ENCODE results near the gene CCL26. TPM values are rescaled to one million over a fixed set of nuclear protein-coding genes. Genes with fewer than 3 reads are reported as not detected.

Gene CCL26
- total and polyA plus RNA-seq, 9 of the 15 experiments (the other 6 are each of a cell fraction or from before 2014, with no cell fraction given): 2.3 to 26.8 (median 8.4) TPM

- TF ChIP-seq NR2C2 (CRISPR knock-in tag; IDR thresholded peaks at IDR 0.05): no peak
- peak; percentile 43; the same call in 1 of the 2 replicates for TF ChIP-seq NR2C2 (tag; IDR thresholded peaks at IDR 0.05)
- no peak for TF ChIP-seq ZNF830 (CRISPR knock-in tag; IDR thresholded peaks at IDR 0.05)
- no peak for TF ChIP-seq HDGF (IDR thresholded peaks at IDR 0.05)
- no peak for TF ChIP-seq NBN (IDR thresholded peaks at IDR 0.05; ENCODE audit: low read depth)
- no peak; the same call in 1 of the 2 replicates for TF ChIP-seq ZBTB2 (IDR thresholded peaks at IDR 0.05)
- no peak for TF ChIP-seq SP2 (IDR thresholded peaks at IDR 0.05; ENCODE audit: extremely low read depth, low read depth, low read length, poor library complexity, severe bottlenecking)
- TF ChIP-seq ZNF77 (CRISPR knock-in tag; IDR thresholded peaks at IDR 0.05): no peak
- TF ChIP-seq ZNF695 (CRISPR knock-in tag; IDR thresholded peaks at IDR 0.05): no peak
- TF ChIP-seq POLR2H (tag; IDR thresholded peaks at IDR 0.05; ENCODE audit: low read depth): no peak
- TF ChIP-seq GATAD2A (IDR thresholded peaks at IDR 0.05): 0 out of 2 replicates have a peak, but pooled peaks have one; percentile 58
- TF ChIP-seq TAL1 (IDR thresholded peaks at IDR 0.05): no peak
- no peak for TF ChIP-seq ZNF79 (CRISPR knock-in tag; IDR thresholded peaks at IDR 0.05; ENCODE audit: low read depth)
- no peak for TF ChIP-seq RERE (CRISPR knock-in tag; IDR thresholded peaks at IDR 0.05; ENCODE audit: borderline replicate concordance)
- no peak for TF ChIP-seq SREBF2 (CRISPR knock-in tag; IDR thresholded peaks at IDR 0.05)
- TF ChIP-seq, protein P1, sequence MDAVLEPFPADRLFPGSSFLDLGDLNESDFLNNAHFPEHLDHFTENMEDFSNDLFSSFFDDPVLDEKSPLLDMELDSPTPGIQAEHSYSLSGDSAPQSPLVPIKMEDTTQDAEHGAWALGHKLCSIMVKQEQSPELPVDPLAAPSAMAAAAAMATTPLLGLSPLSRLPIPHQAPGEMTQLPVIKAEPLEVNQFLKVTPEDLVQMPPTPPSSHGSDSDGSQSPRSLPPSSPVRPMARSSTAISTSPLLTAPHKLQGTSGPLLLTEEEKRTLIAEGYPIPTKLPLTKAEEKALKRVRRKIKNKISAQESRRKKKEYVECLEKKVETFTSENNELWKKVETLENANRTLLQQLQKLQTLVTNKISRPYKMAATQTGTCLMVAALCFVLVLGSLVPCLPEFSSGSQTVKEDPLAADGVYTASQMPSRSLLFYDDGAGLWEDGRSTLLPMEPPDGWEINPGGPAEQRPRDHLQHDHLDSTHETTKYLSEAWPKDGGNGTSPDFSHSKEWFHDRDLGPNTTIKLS (IDR thresholded peaks at IDR 0.05; ENCODE audit: borderline replicate concordance, low read depth): no peak
- TF ChIP-seq HDAC3 (IDR thresholded peaks at IDR 0.05; ENCODE audit: borderline replicate concordance, partially characterized antibody): no peak
- no peak for TF ChIP-seq YY1 (IDR thresholded peaks at IDR 0.05; ENCODE audit: borderline replicate concordance in 1 of 3, control insufficient read depth in 1 of 3, extremely low read depth in 1 of 3, insufficient read depth in 3 of 3, insufficient read length in 1 of 3, insufficient replicate concordance in 2 of 3, low read depth in 1 of 3, low read length in 2 of 3)
- no peak for TF ChIP-seq ZFP91 (CRISPR knock-in tag; IDR thresholded peaks at IDR 0.05)
These were observed 23.8 kb upstream of the CCL26 start (continued) for GRCh38 chr7:75795831-75796285.
